Kidney epithelial cell (primary cell): ENCODE data around the gene TLX2. TPM values are rescaled to one million over a fixed set of nuclear protein-coding genes. Genes with fewer than 3 reads are reported as not detected.

Experiments used
- DNase-seq: peaks from one replicate; pipeline ENCODE4 v3.0.0-alpha.2; 2010; ENCODE audit warnings: low read depth
- H3K27me3 ChIP-seq: 2 replicates; pipeline ENCODE4 v1.6.0; 2011; ENCODE audit warnings: low read length; ENCODE audit not compliant: control insufficient read depth, insufficient read depth
- H3K36me3 ChIP-seq: 2 replicates; pipeline ENCODE4 v1.5.1; 2011; ENCODE audit warnings: low read length; ENCODE audit not compliant: control insufficient read depth, insufficient read depth
- H3K4me3 ChIP-seq: 2 replicates; pipeline ENCODE4 v1.5.1; 2011; ENCODE audit warnings: low read depth, mild to moderate bottlenecking, control low read depth, low read length
- CTCF ChIP-seq: IDR thresholded peaks from 2 replicates; pipeline ENCODE4 v1.5.1; 2011; ENCODE audit warnings: mild to moderate bottlenecking, moderate library complexity, low read length, control low read depth, inconsistent platforms; ENCODE audit not compliant: insufficient read depth, poor library complexity, severe bottlenecking
- total RNA-seq: library from RNA; depleted of rRNA; stranded (reverse); fragments of >200 nt; gene quantifications from 2 replicates; pipeline ENCODE4 v1.2.3, GENCODE V29; 2015

TLX2 gene
- total RNA-seq, 1 donor from 2014 or later: not detected

GRCh38 chr2:74535440-74535965 lies 21.3 kb downstream of the TLX2 start:
- Histone ChIP-seq H3K36me3 (no peaks in the 10 kb centered on the region), H3K27me3 (no peaks in the 10 kb centered on the region), H3K4me3 (no peak overlapping the region)
- no peak for TF ChIP-seq CTCF
- DNase-seq: no peak

GRCh38 chr2:74536166-74536950 lies 22.1 kb downstream of the TLX2 start:
- Histone ChIP-seq H3K27me3 (no peaks in the 10 kb centered on the region), H3K4me3 (no peak overlapping the region), H3K36me3 (no peaks in the 10 kb centered on the region)
- no peak for DNase-seq
- no peak for TF ChIP-seq CTCF

GRCh38 chr2:74537140-74537539 lies 22.9 kb downstream of the TLX2 start:
- Histone ChIP-seq H3K4me3 (no peak overlapping the region), H3K27me3 (no peaks in the 10 kb centered on the region), H3K36me3 (no peaks in the 10 kb centered on the region)
- TF ChIP-seq CTCF: no peak
- no peak for DNase-seq

DNA sequence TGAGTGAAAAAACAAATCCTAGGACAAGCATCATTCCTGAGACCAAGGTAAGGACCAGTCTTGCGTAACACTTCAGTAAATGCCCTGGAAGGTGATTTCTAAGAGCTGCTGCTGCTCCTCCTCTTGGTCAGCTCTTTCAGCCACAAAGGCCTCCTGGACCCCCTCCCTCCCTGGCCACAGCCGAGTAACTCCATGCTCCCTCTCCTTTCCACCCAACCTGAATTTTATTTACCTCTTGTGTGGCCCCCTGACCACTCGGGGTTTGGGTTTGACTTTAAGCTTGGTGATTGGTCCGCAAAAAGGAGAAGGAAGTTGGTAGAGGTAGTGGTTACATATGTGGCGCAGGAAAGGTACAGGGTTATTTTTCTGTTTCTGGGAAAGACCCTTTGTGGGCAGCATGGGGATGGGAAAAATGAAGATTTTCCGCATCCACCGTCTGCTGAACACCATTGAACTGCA lies 24.7 kb downstream of the TLX2 start:
- no peaks in the 10 kb centered on the region for H3K27me3 ChIP-seq
- no peak for DNase-seq
- H3K36me3 ChIP-seq: no peaks in the 10 kb centered on the region
- TF ChIP-seq CTCF: no peak
- no peak overlapping the region for H3K4me3 ChIP-seq

DNA sequence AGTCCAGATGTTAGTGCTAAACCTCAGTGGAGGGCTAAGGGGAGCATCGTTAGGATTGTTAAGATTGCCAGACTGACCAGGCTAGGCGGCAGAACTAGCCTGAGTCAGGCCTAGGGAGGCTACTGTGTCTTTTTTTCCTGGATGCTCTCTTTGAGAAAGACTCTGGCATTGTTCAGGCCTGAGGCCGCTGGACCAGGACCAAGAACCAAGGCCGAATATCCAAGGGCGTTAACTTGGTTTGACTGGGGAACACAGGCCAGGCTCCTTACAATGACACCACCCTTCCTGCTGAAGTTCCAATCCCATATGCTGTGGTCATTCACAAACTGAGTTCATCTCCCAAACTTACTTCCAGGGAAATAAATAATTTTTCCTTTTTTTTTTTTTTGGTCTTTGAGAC lies 26.0 kb downstream of the TLX2 start:
- no peaks in the 10 kb centered on the region for H3K36me3 ChIP-seq
- no peak overlapping the region for H3K4me3 ChIP-seq
- no peak for TF ChIP-seq CTCF
- H3K27me3 ChIP-seq: no peaks in the 10 kb centered on the region
- no peak for DNase-seq
